Stimulated activated CD4-positive, alpha-beta T cell treated with anti-CD3 and anti-CD28 coated beads, TNF-alpha, amount 100 ng/mL, for 48 hours (primary cell): ENCODE measurements around the gene STAC2.
A peak's percentile ranks its signal among the peaks of the same experiment; 100 is the strongest.
"Not testable (repeated sequence)": the region's sequence is repeated elsewhere in the genome, so short reads cannot be mapped to it uniquely, and the experiment has no call there.

ENCODE experiments used
- DNase-seq, 3 donors: peaks; one replicate each; pipeline ENCODE4 v3.0.0-alpha.2; 2020; ENCODE audit warnings: low read depth in 3 of 3

STAC2 gene

GRCh38 chr17:39225308-39225958 is at the start of gene STAC2:
Gene STAC2, minus strand, starts transcription at chr17:39225945. Its CDS starts 443 bp downstream, at chr17:39225502.
- DNase-seq, result no peak

- no peak for DNase-seq
Observed at GRCh38 chr17:39271546-39271945, 45.8 kb upstream of the STAC2 start.

- no peak for DNase-seq
Observed at GRCh38 chr17:39270923-39271322, 45.2 kb upstream of the STAC2 start.

- DNase-seq, result no peak
Observed at GRCh38 chr17:39264119-39264518, 38.4 kb upstream of the STAC2 start.

GRCh38 chr17:39261286-39261685 is 35.5 kb upstream of the STAC2 start:
- DNase-seq, result peak in 1 of 3 donors; percentile 19

- DNase-seq, result no peak
Observed at GRCh38 chr17:39252788-39253460, 27.2 kb upstream of the STAC2 start.

GRCh38 chr17:39251997-39252396 is 26.3 kb upstream of the STAC2 start:
- no peak for DNase-seq

- DNase-seq, result not testable (repeated sequence)
Observed at GRCh38 chr17:39250076-39250475, 24.3 kb upstream of the STAC2 start.

- DNase-seq, result no peak
Observed at GRCh38 chr17:39246274-39246673, 20.5 kb upstream of the STAC2 start.

- peak; percentile 77 to 79 (median 78) for DNase-seq
Observed at GRCh38 chr17:39244600-39245570, 19.1 kb upstream of the STAC2 start.

- DNase-seq, result no peak
Observed at GRCh38 chr17:39244016-39244599, 18.4 kb upstream of the STAC2 start.

GRCh38 chr17:39243155-39243554 is 17.4 kb upstream of the STAC2 start:
- DNase-seq, result no peak

GRCh38 chr17:39240631-39241030 is 14.9 kb upstream of the STAC2 start:
- no peak for DNase-seq

- peak; percentile 48 to 67 (median 52) for DNase-seq
Observed at GRCh38 chr17:39239640-39240314, 14.0 kb upstream of the STAC2 start.

GRCh38 chr17:39238311-39238972 is 12.7 kb upstream of the STAC2 start:
- peak; percentile 32 to 61 (median 40) for DNase-seq

GRCh38 chr17:39237586-39237985 is 11.8 kb upstream of the STAC2 start:
- DNase-seq, result no peak

GRCh38 chr17:39236981-39237441 is 11.3 kb upstream of the STAC2 start:
- no peak for DNase-seq

GRCh38 chr17:39236450-39236927 is 10.7 kb upstream of the STAC2 start:
- DNase-seq, result no peak

GRCh38 chr17:39235555-39236449 is 10.1 kb upstream of the STAC2 start:
- peak; percentile 33 to 56 (median 44) for DNase-seq
